Gastroesophageal sphincter (tissue), 4 donors: ENCODE data around the gene CES1. TPM values are rescaled to one million over a fixed set of nuclear protein-coding genes. Genes with fewer than 3 reads are reported as not detected.
"Not testable (repeated sequence)": the region's sequence is repeated elsewhere in the genome, so short reads cannot be mapped to it uniquely, and the experiment has no call there.

Experiments used
- ATAC-seq: fragments of 150-250 bp; one replicate; pipeline ENCODE4 v1.9.1; 2016; ENCODE audit warnings: mild to moderate bottlenecking, moderate library complexity
- H3K27ac ChIP-seq, 4 donors: fragments of 200-600 bp; sonication (generic) in 3 of 4; 1 replicate in 3 of 4; 2 replicates in 1 of 4; pipeline ENCODE4 v1.5.1; 2016 to 2019
- H3K27me3 ChIP-seq: fragments of 200-600 bp; sonication (generic); one replicate; pipeline ENCODE4 v1.5.1; 2019
- H3K36me3 ChIP-seq, 2 donors: fragments of 200-600 bp; sonication (generic); one replicate each; pipeline ENCODE4 v1.5.1; 2019; ENCODE audit warnings: control low read depth in 1 of 2
- H3K4me1 ChIP-seq, 3 donors: fragments of 200-600 bp; sonication (generic); 1 replicate in 2 of 3; 2 replicates in 1 of 3; pipeline ENCODE4 v1.5.1; 2016 to 2019; ENCODE audit warnings: control low read depth in 2 of 3
- H3K4me3 ChIP-seq, 2 donors: fragments of 200-600 bp; sonication (generic); one replicate each; pipeline ENCODE4 v1.5.1; 2019; ENCODE audit warnings: mild to moderate bottlenecking in 1 of 2, moderate library complexity in 1 of 2
- H3K9me3 ChIP-seq, 3 donors: fragments of 200-600 bp; sonication (generic); one replicate each; pipeline ENCODE4 v1.5.1; 2017 to 2019; ENCODE audit warnings: control low read depth in 2 of 3
- EP300 ChIP-seq: sonication (generic); formaldehyde crosslinking; IDR thresholded peaks from one replicate; pipeline ENCODE4 v1.6.1; 2017; ENCODE audit warnings: antibody characterized with exemption, mild to moderate bottlenecking
- POLR2A ChIP-seq, 2 donors: fragments of 450-650 bp; IDR thresholded peaks; one replicate each; pipeline ENCODE4 v1.6.1; 2017; ENCODE audit warnings: antibody characterized with exemption in 2 of 2, mild to moderate bottlenecking in 2 of 2, moderate library complexity in 1 of 2
- POLR2AphosphoS5 ChIP-seq: sonication (generic); formaldehyde crosslinking; IDR thresholded peaks from one replicate; pipeline ENCODE4 v1.6.1; 2017; ENCODE audit warnings: antibody characterized with exemption
- WGBS, 2 donors: methylation state at CpG; one replicate each; pipeline ENCODE4 v1.1.5; 2018; ENCODE audit warnings: low coverage in 1 of 2; 5-methylcytosine and 5-hydroxymethylcytosine counted together
- total RNA-seq, 4 donors: library from RNA; depleted of rRNA; stranded (reverse); fragments of >200 nt; gene quantifications; one replicate each; pipeline ENCODE4 v1.1.0, GENCODE V29; 2016
- TF ChIP-seq, protein P1 (sequence below), 4 experiments: fragments of 200-600 bp in 2 of 4; fragments of 450-650 bp in 2 of 4; sonication (generic) in 1 of 4; IDR thresholded peaks; one replicate each; pipeline ENCODE4 v1.5.1; 2017 to 2019; ENCODE audit warnings: antibody characterized with exemption in 4 of 4, mild to moderate bottlenecking in 2 of 4, moderate library complexity in 2 of 4

Gene CES1
- total RNA-seq, 4 donors from 2014 or later: 7.9 to 43.1 (median 20.6) TPM

- Histone ChIP-seq H3K9me3 (no peaks in the 10 kb centered on the region), H3K36me3 (no peaks in the 10 kb centered on the region), H3K27me3 (peaks cover 40% of the 10 kb centered on the region), H3K27ac (no peak overlapping the region), H3K4me3 (no peak overlapping the region), H3K4me1 (no peaks in the 10 kb centered on the region)
- TF ChIP-seq POLR2A (IDR thresholded peaks at IDR 0.05): no peak
- TF ChIP-seq EP300: no peak
- TF ChIP-seq POLR2AphosphoS5: no peak
- TF ChIP-seq, protein P1, sequence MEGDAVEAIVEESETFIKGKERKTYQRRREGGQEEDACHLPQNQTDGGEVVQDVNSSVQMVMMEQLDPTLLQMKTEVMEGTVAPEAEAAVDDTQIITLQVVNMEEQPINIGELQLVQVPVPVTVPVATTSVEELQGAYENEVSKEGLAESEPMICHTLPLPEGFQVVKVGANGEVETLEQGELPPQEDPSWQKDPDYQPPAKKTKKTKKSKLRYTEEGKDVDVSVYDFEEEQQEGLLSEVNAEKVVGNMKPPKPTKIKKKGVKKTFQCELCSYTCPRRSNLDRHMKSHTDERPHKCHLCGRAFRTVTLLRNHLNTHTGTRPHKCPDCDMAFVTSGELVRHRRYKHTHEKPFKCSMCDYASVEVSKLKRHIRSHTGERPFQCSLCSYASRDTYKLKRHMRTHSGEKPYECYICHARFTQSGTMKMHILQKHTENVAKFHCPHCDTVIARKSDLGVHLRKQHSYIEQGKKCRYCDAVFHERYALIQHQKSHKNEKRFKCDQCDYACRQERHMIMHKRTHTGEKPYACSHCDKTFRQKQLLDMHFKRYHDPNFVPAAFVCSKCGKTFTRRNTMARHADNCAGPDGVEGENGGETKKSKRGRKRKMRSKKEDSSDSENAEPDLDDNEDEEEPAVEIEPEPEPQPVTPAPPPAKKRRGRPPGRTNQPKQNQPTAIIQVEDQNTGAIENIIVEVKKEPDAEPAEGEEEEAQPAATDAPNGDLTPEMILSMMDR (IDR thresholded peaks at IDR 0.05): no peak
- ATAC-seq: no peak
- 96 to 100% methylated on average over 3 of the region's 5 CpGs for WGBS, 2 donors
Observed at GRCh38 chr16:55817236-55817912, 15.5 kb downstream of the CES1 start.

GRCh38 chr16:55816222-55816621, 16.7 kb downstream of the CES1 start:
- not testable (repeated sequence) for H3K4me1 ChIP-seq, H3K27ac ChIP-seq, H3K36me3 ChIP-seq, ATAC-seq, H3K4me3 ChIP-seq, H3K9me3 ChIP-seq
- WGBS, 2 donors: 46 to 70% methylated on average over 2 to 3 of the region's 4 CpGs
- peaks cover 30% of the 10 kb centered on the region for H3K27me3 ChIP-seq

DNA sequence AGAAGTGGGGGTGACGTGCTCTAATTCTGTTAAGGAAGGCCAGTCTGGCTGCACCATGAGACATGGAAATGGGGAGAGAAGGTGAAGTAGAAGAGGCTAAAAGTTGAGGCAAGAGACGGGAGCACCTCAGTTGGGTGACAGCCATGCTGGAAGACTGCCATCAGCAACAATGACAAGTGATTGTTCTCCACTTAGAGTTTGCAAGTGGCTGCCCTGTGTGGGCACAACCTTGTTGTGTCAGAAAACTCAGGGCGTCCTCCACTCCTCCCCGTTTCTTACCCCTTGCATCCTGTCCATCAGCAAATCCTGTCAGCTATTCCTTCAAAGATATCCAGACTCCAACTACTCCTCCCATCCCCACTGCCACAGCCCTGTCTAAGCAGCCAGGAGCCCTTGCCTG, 17.6 kb downstream of the CES1 start:
- no peaks in the 10 kb centered on the region for H3K9me3 ChIP-seq
- TF ChIP-seq EP300 (no peak), POLR2A (IDR thresholded peaks at IDR 0.05) (no peak), POLR2AphosphoS5 (no peak)
- TF ChIP-seq, protein P1 (IDR thresholded peaks at IDR 0.05): no peak
- H3K4me1 ChIP-seq: no peaks in the 10 kb centered on the region
- H3K36me3 ChIP-seq: no peaks in the 10 kb centered on the region
- no peak overlapping the region for H3K4me3 ChIP-seq
- H3K27me3 ChIP-seq: peaks cover 33% of the 10 kb centered on the region
- WGBS, 2 donors: 58 to 62% methylated on average over 3 of the region's 4 CpGs
- no peak for ATAC-seq
- H3K27ac ChIP-seq: no peak overlapping the region

DNA sequence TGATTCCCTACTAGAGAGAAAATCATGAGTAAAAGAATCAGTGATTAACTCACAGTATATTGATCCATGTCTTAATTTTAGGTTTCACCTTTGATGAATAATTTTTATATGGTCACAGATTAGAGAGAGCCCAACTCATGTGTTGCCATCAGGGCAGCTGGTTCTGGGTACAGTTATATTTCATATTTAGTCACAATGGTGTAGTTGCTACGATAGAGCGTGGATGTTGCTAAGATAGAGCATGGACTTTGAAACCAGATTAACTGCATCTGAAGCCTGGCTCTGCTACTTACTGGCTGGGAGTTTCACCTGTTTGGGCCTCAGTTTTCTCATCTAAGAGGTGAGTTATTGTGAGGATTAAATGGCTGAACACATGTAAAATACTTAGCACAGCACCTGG, 18.7 kb downstream of the CES1 start:
- H3K4me1 ChIP-seq, H3K36me3 ChIP-seq, H3K27ac ChIP-seq, H3K9me3 ChIP-seq, ATAC-seq, H3K4me3 ChIP-seq: not testable (repeated sequence)
- WGBS, 2 donors: 91% methylated on average over 1 of the region's 2 CpGs; no CpG with 5 or more reads in 1 of the 2 donors
- peaks cover 38% of the 10 kb centered on the region for H3K27me3 ChIP-seq

DNA sequence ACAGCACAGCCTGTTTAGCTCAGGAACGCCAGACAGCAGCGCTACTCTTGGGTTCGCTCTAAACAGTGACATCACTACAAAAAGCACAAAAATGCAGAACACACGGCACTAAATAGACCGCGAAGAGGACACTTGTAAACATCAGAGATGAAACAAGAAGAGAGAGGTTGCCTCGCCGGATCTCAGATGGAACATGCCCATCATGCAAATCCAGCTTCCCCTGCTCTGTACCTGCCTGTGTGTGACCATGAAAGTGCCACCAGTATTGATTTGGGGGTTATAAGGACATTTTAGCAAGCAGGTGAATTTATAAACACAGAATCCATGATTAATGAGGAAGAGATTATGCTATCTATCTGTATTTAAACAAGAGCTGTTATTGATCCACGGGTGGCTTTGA, 19.2 kb downstream of the CES1 start:
- H3K36me3 ChIP-seq, H3K4me1 ChIP-seq, H3K9me3 ChIP-seq, H3K4me3 ChIP-seq, ATAC-seq, H3K27ac ChIP-seq: not testable (repeated sequence)
- H3K27me3 ChIP-seq: peaks cover 38% of the 10 kb centered on the region
- 36 to 75% methylated on average over 1 to 4 of the region's 9 CpGs for WGBS, 2 donors

GRCh38 chr16:55812951-55813350, 19.9 kb downstream of the CES1 start:
- no peaks in the 10 kb centered on the region for H3K4me1 ChIP-seq
- H3K4me3 ChIP-seq: no peak overlapping the region
- TF ChIP-seq POLR2A (IDR thresholded peaks at IDR 0.05) (no peak), POLR2AphosphoS5 (no peak)
- peaks cover 37% of the 10 kb centered on the region for H3K27me3 ChIP-seq
- ATAC-seq: no peak
- no peak overlapping the region for H3K27ac ChIP-seq
- 38% methylated on average over 2 of the region's 2 CpGs; no CpG with 5 or more reads in 1 of the 2 donors for WGBS, 2 donors
- no peaks in the 10 kb centered on the region for H3K36me3 ChIP-seq
- H3K9me3 ChIP-seq: no peaks in the 10 kb centered on the region

GRCh38 chr16:55811811-55812210, 21.1 kb downstream of the CES1 start:
- no peaks in the 10 kb centered on the region for H3K4me1 ChIP-seq
- 48 to 62% methylated on average over 2 of the region's 4 CpGs for WGBS, 2 donors
- peaks cover 26% of the 10 kb centered on the region for H3K27me3 ChIP-seq
- no peaks in the 10 kb centered on the region for H3K36me3 ChIP-seq
- TF ChIP-seq POLR2A (IDR thresholded peaks at IDR 0.05): no peak
- TF ChIP-seq POLR2AphosphoS5: no peak
- no peak for TF ChIP-seq EP300
- TF ChIP-seq, protein P1 (IDR thresholded peaks at IDR 0.05): no peak
- no peaks in the 10 kb centered on the region for H3K9me3 ChIP-seq
- ATAC-seq: no peak
- H3K4me3 ChIP-seq: no peak overlapping the region
- no peak overlapping the region for H3K27ac ChIP-seq
